Measurements from ENCODE around the gene CREBL2. TPM values are rescaled to one million over a fixed set of nuclear protein-coding genes. Genes with fewer than 3 reads are reported as not detected.

CREBL2 gene
- total and polyA plus RNA-seq, 10 of the 15 experiments (the other 5 are each of a cell fraction or from before 2014, with no cell fraction given), result 4.6 to 19.1 (median 13.5) TPM

DNA sequence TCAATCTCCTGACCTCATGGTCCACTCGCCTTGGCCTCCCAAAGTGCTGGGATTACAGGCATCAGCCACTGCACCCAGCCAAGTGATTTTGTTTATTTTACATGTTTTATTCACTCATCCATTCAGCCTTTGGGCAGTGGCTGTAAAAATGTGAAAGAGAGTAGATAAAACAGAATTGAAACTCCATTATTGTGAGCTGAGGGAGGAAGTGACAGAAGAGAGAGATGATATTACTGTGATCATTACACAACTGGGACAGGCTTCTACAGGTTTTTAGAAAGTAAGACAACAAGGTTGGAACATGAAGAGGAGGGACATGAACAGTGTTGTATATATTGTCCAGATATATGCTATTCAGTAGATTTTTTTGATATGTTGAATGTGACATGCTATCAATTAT, 25.0 kb downstream of the CREBL2 start (continued):
- TF ChIP-seq, protein P1, sequence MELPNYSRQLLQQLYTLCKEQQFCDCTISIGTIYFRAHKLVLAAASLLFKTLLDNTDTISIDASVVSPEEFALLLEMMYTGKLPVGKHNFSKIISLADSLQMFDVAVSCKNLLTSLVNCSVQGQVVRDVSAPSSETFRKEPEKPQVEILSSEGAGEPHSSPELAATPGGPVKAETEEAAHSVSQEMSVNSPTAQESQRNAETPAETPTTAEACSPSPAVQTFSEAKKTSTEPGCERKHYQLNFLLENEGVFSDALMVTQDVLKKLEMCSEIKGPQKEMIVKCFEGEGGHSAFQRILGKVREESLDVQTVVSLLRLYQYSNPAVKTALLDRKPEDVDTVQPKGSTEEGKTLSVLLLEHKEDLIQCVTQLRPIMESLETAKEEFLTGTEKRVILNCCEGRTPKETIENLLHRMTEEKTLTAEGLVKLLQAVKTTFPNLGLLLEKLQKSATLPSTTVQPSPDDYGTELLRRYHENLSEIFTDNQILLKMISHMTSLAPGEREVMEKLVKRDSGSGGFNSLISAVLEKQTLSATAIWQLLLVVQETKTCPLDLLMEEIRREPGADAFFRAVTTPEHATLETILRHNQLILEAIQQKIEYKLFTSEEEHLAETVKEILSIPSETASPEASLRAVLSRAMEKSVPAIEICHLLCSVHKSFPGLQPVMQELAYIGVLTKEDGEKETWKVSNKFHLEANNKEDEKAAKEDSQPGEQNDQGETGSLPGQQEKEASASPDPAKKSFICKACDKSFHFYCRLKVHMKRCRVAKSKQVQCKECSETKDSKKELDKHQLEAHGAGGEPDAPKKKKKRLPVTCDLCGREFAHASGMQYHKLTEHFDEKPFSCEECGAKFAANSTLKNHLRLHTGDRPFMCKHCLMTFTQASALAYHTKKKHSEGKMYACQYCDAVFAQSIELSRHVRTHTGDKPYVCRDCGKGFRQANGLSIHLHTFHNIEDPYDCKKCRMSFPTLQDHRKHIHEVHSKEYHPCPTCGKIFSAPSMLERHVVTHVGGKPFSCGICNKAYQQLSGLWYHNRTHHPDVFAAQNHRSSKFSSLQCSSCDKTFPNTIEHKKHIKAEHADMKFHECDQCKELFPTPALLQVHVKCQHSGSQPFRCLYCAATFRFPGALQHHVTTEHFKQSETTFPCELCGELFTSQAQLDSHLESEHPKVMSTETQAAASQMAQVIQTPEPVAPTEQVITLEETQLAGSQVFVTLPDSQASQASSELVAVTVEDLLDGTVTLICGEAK (IDR thresholded peaks at IDR 0.05; ENCODE audit: borderline replicate concordance), result no peak
- TF ChIP-seq MXI1 (IDR thresholded peaks at IDR 0.05; ENCODE audit: low read depth, low read length), result no peak
- no peak for TF ChIP-seq ZNF592 (IDR thresholded peaks at IDR 0.05)
- peak; percentile 78 for TF ChIP-seq JUNB (IDR thresholded peaks at IDR 0.05)
- peak; percentile 58; the same call in 1 of the 2 replicates for TF ChIP-seq BCL11A (IDR thresholded peaks at IDR 0.05; ENCODE audit: low read depth, low read length)
- no peak for TF ChIP-seq NR2C1 (IDR thresholded peaks at IDR 0.05)
- TF ChIP-seq MTA2 (IDR thresholded peaks at IDR 0.05; ENCODE audit: low read depth), result peak; percentile 77
- TF ChIP-seq ZNF384 (IDR thresholded peaks at IDR 0.05; ENCODE audit: borderline replicate concordance, low read depth, low read length), result no peak
- TF ChIP-seq CREM (IDR thresholded peaks at IDR 0.05; ENCODE audit: low read depth), result peak; percentile 60; the same call in 1 of the 2 replicates
- no peak for TF ChIP-seq TCF3 (IDR thresholded peaks at IDR 0.05; ENCODE audit: borderline replicate concordance, insufficient read depth, low read depth, low read length)
- TF ChIP-seq NFIC (IDR thresholded peaks at IDR 0.05; ENCODE audit: low read depth, low read length), result peak; percentile 73; the same call in 1 of the 2 replicates
- TF ChIP-seq RAD51 (IDR thresholded peaks at IDR 0.05), result no peak
- TF ChIP-seq CBX5 (IDR thresholded peaks at IDR 0.05; ENCODE audit: low read depth), result no peak
- peak; percentile 51 to 77; a peak in 3 of 4 replicates for TF ChIP-seq IKZF2 (IDR thresholded peaks at IDR 0.05)
- TF ChIP-seq RELB (IDR thresholded peaks at IDR 0.05; ENCODE audit: low read depth), result 0 out of 2 replicates have a peak, but pooled peaks have one; percentile 22
- no peak for TF ChIP-seq ZNF217 (IDR thresholded peaks at IDR 0.05)
- TF ChIP-seq ATF2 (IDR thresholded peaks at IDR 0.05; ENCODE audit: low read length), result peak; percentile 51; the same call in 1 of the 2 replicates
- peak; percentile 90 for TF ChIP-seq SPI1 (IDR thresholded peaks at IDR 0.05; ENCODE audit: borderline replicate concordance, insufficient read depth, low read depth, low read length)
- TF ChIP-seq NFXL1 (IDR thresholded peaks at IDR 0.05; ENCODE audit: borderline replicate concordance), result no peak
- TF ChIP-seq EP300 (IDR thresholded peaks at IDR 0.05; ENCODE audit: borderline replicate concordance in 1 of 2, control insufficient read depth in 1 of 2, low read depth in 2 of 2, low read length in 2 of 2), result 0 out of 4 replicates have a peak, but pooled peaks of 1 of the 2 experiments have one; percentile 37

Data from GM12878 (cell line).